Hepatocyte (in vitro differentiated cells): ENCODE results near the gene BANK1. TPM values are rescaled to one million over a fixed set of nuclear protein-coding genes. Genes with fewer than 3 reads are reported as not detected.
A peak's percentile ranks its signal among the peaks of the same experiment; 100 is the strongest.

Source experiments
- DNase-seq: peaks from one replicate; pipeline ENCODE4 v3.0.0-alpha.2; 2016; ENCODE audit warnings: low spot score
- H2AFZ ChIP-seq: fragments of 200-600 bp; sonication (generic); 2 replicates; pipeline ENCODE4 v1.6.0; 2016; ENCODE audit warnings: antibody characterized with exemption, mild to moderate bottlenecking
- H3K27ac ChIP-seq: fragments of 200-600 bp; sonication (generic); 2 replicates; pipeline ENCODE4 v1.5.1; 2016; ENCODE audit warnings: mild to moderate bottlenecking
- H3K27me3 ChIP-seq: fragments of 200-600 bp; sonication (generic); 2 replicates; pipeline ENCODE4 v1.6.1; 2016
- H3K36me3 ChIP-seq: fragments of 200-600 bp; sonication (generic); replicated peaks from 2 replicates; pipeline ENCODE4 v1.5.1; 2016; ENCODE audit warnings: low read depth; ENCODE audit not compliant: insufficient read depth
- H3K4me1 ChIP-seq: fragments of 200-600 bp; sonication (generic); 2 replicates; pipeline ENCODE4 v1.5.1; 2016; ENCODE audit warnings: mild to moderate bottlenecking, moderate library complexity; ENCODE audit not compliant: insufficient read depth
- H3K4me2 ChIP-seq: fragments of 200-600 bp; sonication (generic); 2 replicates; pipeline ENCODE4 v1.6.0; 2016
- H3K4me3 ChIP-seq: fragments of 200-600 bp; sonication (generic); 2 replicates; pipeline ENCODE4 v1.5.1; 2016; ENCODE audit warnings: mild to moderate bottlenecking
- H3K79me2 ChIP-seq: fragments of 200-600 bp; sonication (generic); 2 replicates; pipeline ENCODE4 v1.6.0; 2017; ENCODE audit warnings: mild to moderate bottlenecking
- H3K9me2 ChIP-seq: fragments of 200-600 bp; sonication (generic); replicated peaks from 2 replicates; pipeline ENCODE4 v1.6.0; 2017; ENCODE audit warnings: mild to moderate bottlenecking; ENCODE audit not compliant: insufficient read depth
- H3K9me3 ChIP-seq: fragments of 200-600 bp; sonication (generic); 2 replicates; pipeline ENCODE4 v1.5.1; 2016; ENCODE audit warnings: low read depth, mild to moderate bottlenecking
- H4K20me1 ChIP-seq: fragments of 200-600 bp; sonication (generic); 2 replicates; pipeline ENCODE4 v1.6.0; 2016; ENCODE audit warnings: mild to moderate bottlenecking; ENCODE audit not compliant: insufficient read depth, poor library complexity, severe bottlenecking
- EZH2 ChIP-seq: fragments of 200-600 bp; sonication (generic); IDR thresholded peaks from 2 replicates; pipeline ENCODE4 v1.6.1; 2016; ENCODE audit warnings: antibody characterized with exemption, mild to moderate bottlenecking, borderline replicate concordance
- EZH2phosphoT487 ChIP-seq: fragments of 200-600 bp; sonication (generic); IDR thresholded peaks from one replicate; pipeline ENCODE4 v1.6.1; 2018; ENCODE audit warnings: antibody characterized with exemption, mild to moderate bottlenecking, low read depth, moderate library complexity; ENCODE audit not compliant: unreplicated experiment, severe bottlenecking
- WGBS: methylation state at CpG from one replicate; pipeline ENCODE4 v1.1.6; 2016; ENCODE audit warnings: low lambda C conversion rate; ENCODE audit errors: missing lambda C conversion rate; 5-methylcytosine and 5-hydroxymethylcytosine counted together
- polyA plus RNA-seq: library from polyadenylated mRNA; unstranded; fragments of >200 nt; fragmentation: Nextera tagmentation; extraction: Ambion mirVana; gene quantifications from 2 replicates; pipeline ENCODE4 v1.2.1, GENCODE V29; 2016
- total RNA-seq: library from RNA; depleted of rRNA; stranded (reverse); fragments of >200 nt; gene quantifications from 2 replicates; pipeline ENCODE4 v1.2.3, GENCODE V29; 2014
- TF ChIP-seq, protein P1 (sequence below): fragments of 200-600 bp; sonication (generic); IDR thresholded peaks from 2 replicates; pipeline ENCODE4 v1.5.1; 2016; ENCODE audit warnings: antibody characterized with exemption, mild to moderate bottlenecking; ENCODE audit not compliant: poor library complexity

BANK1 gene
- total and polyA plus RNA-seq, 2 experiments from 2014 or later, result 0.17 to 0.29 TPM

GRCh38 chr4:102031406-102031805, 240.9 kb downstream of the BANK1 start:
- Histone ChIP-seq H2AFZ (no peak overlapping the region), H3K27ac (no peak overlapping the region), H3K36me3 (no peaks in the 10 kb centered on the region), H3K79me2 (no peaks in the 10 kb centered on the region), H4K20me1 (no peaks in the 10 kb centered on the region), H3K4me1 (no peaks in the 10 kb centered on the region), H3K27me3 (no peaks in the 10 kb centered on the region), H3K4me2 (no peak overlapping the region), H3K9me3 (no peaks in the 10 kb centered on the region), H3K9me2 (no peaks in the 10 kb centered on the region), H3K4me3 (no peak overlapping the region)
- DNase-seq, result no peak
- 96% methylated on average over 2 of the region's 2 CpGs for WGBS
- no peak for TF ChIP-seq EZH2
- TF ChIP-seq, protein P1, sequence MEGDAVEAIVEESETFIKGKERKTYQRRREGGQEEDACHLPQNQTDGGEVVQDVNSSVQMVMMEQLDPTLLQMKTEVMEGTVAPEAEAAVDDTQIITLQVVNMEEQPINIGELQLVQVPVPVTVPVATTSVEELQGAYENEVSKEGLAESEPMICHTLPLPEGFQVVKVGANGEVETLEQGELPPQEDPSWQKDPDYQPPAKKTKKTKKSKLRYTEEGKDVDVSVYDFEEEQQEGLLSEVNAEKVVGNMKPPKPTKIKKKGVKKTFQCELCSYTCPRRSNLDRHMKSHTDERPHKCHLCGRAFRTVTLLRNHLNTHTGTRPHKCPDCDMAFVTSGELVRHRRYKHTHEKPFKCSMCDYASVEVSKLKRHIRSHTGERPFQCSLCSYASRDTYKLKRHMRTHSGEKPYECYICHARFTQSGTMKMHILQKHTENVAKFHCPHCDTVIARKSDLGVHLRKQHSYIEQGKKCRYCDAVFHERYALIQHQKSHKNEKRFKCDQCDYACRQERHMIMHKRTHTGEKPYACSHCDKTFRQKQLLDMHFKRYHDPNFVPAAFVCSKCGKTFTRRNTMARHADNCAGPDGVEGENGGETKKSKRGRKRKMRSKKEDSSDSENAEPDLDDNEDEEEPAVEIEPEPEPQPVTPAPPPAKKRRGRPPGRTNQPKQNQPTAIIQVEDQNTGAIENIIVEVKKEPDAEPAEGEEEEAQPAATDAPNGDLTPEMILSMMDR, result no peak
- no peak for TF ChIP-seq EZH2phosphoT487

DNA sequence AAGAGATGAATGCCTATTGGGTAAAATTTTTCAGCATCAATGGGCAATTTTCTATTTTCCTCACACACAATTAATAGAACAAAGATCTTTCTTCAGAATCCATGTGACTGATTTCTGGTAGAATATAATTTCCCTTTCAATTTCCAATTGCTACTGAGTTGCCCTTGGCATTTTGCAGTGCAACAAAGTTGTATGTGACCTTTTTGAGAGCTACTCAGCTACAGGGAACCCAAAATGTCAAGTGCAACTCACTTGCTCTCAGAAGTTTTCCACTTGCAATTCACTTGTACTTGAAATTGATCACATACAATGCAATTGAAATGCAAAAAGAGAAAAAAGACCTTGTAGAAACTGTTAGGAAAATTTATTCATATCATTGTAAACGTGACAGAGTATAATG, 245.5 kb downstream of the BANK1 start:
- Histone ChIP-seq H3K36me3 (no peaks in the 10 kb centered on the region), H3K27ac (no peak overlapping the region), H3K79me2 (no peaks in the 10 kb centered on the region), H3K9me2 (no peaks in the 10 kb centered on the region), H3K4me2 (no peak overlapping the region), H2AFZ (no peak overlapping the region), H4K20me1 (no peaks in the 10 kb centered on the region), H3K4me3 (no peak overlapping the region), H3K4me1 (no peaks in the 10 kb centered on the region), H3K27me3 (no peaks in the 10 kb centered on the region), H3K9me3 (no peaks in the 10 kb centered on the region)
- TF ChIP-seq EZH2phosphoT487 (no peak), EZH2 (no peak)
- TF ChIP-seq, protein P1, result no peak
- WGBS, result 95% methylated on average over 1 of the region's 1 CpG
- DNase-seq, result no peak

DNA sequence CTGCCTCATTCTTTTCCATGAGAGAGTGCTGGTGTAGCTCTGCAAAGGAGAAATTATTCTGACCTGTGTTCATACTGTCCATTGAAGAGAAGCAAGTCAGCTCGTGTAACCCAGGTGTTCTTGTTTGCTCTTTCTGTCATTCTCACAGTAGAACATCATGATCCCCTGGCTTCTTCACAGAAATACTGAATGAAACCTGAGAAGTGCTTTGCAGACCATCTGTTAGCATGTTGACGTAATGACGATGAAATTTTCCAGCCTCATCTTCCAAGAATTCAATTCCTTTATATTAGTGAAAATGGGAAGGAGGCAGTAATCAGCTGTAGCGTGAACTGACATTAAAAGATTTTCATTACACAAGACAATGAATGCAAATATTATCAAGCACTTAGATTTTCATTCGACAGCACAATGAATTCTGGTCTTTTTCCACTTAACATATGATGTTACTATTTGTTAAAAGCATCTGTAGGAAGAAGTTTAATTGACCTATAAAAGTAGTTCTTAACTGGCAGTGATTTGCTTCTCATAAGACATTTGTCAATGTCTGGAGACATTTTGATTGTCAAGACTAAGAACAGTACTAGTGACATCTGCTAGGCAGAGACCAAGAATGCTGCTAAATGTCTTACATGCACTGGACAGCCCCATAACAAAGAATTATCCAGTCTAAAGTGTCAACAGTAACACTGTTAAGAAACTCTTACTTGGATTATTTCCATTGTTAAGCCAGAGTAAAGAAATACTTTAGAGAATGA, 246.3 kb downstream of the BANK1 start:
- Histone ChIP-seq H3K36me3 (no peaks in the 10 kb centered on the region), H3K27ac (no peak overlapping the region), H3K4me2 (no peak overlapping the region), H4K20me1 (no peaks in the 10 kb centered on the region), H2AFZ (no peak overlapping the region), H3K4me3 (no peak overlapping the region), H3K27me3 (no peaks in the 10 kb centered on the region), H3K9me3 (no peaks in the 10 kb centered on the region), H3K4me1 (no peaks in the 10 kb centered on the region), H3K79me2 (no peaks in the 10 kb centered on the region), H3K9me2 (no peaks in the 10 kb centered on the region)
- no peak for TF ChIP-seq EZH2phosphoT487
- TF ChIP-seq EZH2, result no peak
- TF ChIP-seq, protein P1, result no peak
- 41% methylated on average over 5 of the region's 5 CpGs for WGBS
- DNase-seq, result peak; percentile 11

DNA sequence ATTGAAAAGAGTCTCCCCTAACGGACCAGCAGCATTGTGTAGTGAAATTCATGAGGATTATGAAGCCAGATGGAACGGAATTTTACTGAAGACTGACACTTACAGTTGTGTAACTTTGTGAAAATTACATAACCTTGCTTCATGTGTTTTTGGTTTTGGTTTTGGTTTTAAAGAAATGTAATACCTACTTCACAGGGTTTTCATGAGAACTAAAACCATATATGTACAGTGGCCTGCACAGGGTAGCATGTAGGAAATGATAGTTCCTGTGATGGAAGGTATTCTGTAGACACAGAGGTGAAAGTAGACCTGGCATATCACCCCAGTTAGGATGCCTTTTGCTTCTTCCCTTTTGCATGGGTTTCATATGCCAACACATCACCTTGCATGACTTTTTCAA, 247.0 kb downstream of the BANK1 start:
- 57% methylated on average over 2 of the region's 2 CpGs for WGBS
- H3K4me3 ChIP-seq, result no peak overlapping the region
- no peaks in the 10 kb centered on the region for H4K20me1 ChIP-seq
- no peak overlapping the region for H3K27ac ChIP-seq
- no peaks in the 10 kb centered on the region for H3K9me3 ChIP-seq
- no peak overlapping the region for H3K4me2 ChIP-seq
- H3K79me2 ChIP-seq, result no peaks in the 10 kb centered on the region
- H3K4me1 ChIP-seq, result no peaks in the 10 kb centered on the region
- DNase-seq, result no peak
- H3K9me2 ChIP-seq, result no peaks in the 10 kb centered on the region
- no peaks in the 10 kb centered on the region for H3K27me3 ChIP-seq
- no peaks in the 10 kb centered on the region for H3K36me3 ChIP-seq
- H2AFZ ChIP-seq, result no peak overlapping the region
- TF ChIP-seq EZH2phosphoT487, result no peak
- no peak for TF ChIP-seq EZH2
- TF ChIP-seq, protein P1, result no peak
